A549 (cell line): ENCODE results near the gene ZNF205. TPM values are rescaled to one million over a fixed set of nuclear protein-coding genes. Genes with fewer than 3 reads are reported as not detected.
A peak's percentile ranks its signal among the peaks of the same experiment; 100 is the strongest.
"Not testable (repeated sequence)": the region's sequence is repeated elsewhere in the genome, so short reads cannot be mapped to it uniquely, and the experiment has no call there.

ENCODE experiments used
- ATAC-seq, 2 experiments: fragments of 200-7000 bp in 1 of 2; fragments of >200 bp in 1 of 2; cut with Nextera tagmentation in 1 of 2; cut with Tn5 transposase in 1 of 2; 3 replicates each; pipeline versions ENCODE4 v1.8.0 to v1.9.1; 2018 to 2020; ENCODE audit warnings: mild to moderate bottlenecking in 1 of 2, moderate library complexity in 1 of 2
- CTCF ChIA-PET: fragments of 300-600 bp; sonication (Branson Sonifier 250); formaldehyde crosslinking; extraction: SDS; loops from one replicate; lab custom pipeline; 2021; ENCODE audit warnings: antibody characterized with exemption, inconsistent platforms; lab: Yijun Ruan, JAX
- POLR2A ChIA-PET: fragments of 350-600 bp; formaldehyde crosslinking; extraction: SDS; loops from one replicate; lab custom pipeline; 2021; ENCODE audit warnings: antibody characterized with exemption, inconsistent platforms; lab: Yijun Ruan, JAX
- DNase-seq, 2 experiments: peaks; one replicate each; pipeline versions ENCODE4 v3.0.0 to v3.0.0-alpha.2; 2011 to 2016; ENCODE audit warnings: low read depth in 1 of 2, low spot score in 1 of 2
- FAIRE-seq: peaks from 2 replicates; lab custom pipeline; 2011; peaks lifted over from hg19 to GRCh38; lab: Jason Lieb, UNC
- H3K27ac ChIP-seq, 2 experiments: fragments of >200 bp; sonication (Bioruptor Twin); formaldehyde crosslinking; 3 replicates each; pipeline ENCODE4 v1.5.1; 2016 to 2017
- H3K4me1 ChIP-seq: fragments of >200 bp; sonication (Bioruptor Twin); formaldehyde crosslinking; 3 replicates; pipeline ENCODE4 v1.6.1; 2016
- H3K4me2 ChIP-seq: fragments of >200 bp; sonication (Bioruptor Twin); formaldehyde crosslinking; 3 replicates; pipeline ENCODE4 v1.6.1; 2016
- H3K4me3 ChIP-seq: fragments of >200 bp; sonication (Bioruptor Twin); formaldehyde crosslinking; 3 replicates; pipeline ENCODE4 v1.5.1; 2016
- H3K9me3 ChIP-seq: fragments of >200 bp; sonication (Bioruptor Twin); formaldehyde crosslinking; 3 replicates; pipeline ENCODE4 v1.6.1; 2016
- E2F6 ChIP-seq: IDR thresholded peaks from 2 replicates; pipeline ENCODE4 v1.6.1; 2012; ENCODE audit warnings: low read depth, borderline replicate concordance
- EHMT2 ChIP-seq: fragments of 200-600 bp; sonication (generic); IDR thresholded peaks from 2 replicates; pipeline ENCODE4 v1.6.1; 2016; ENCODE audit warnings: antibody characterized with exemption, low read depth, mild to moderate bottlenecking, moderate library complexity
- ESRRA ChIP-seq: fragments of 150-350 bp; IDR thresholded peaks from 2 replicates; pipeline ENCODE4 v1.6.1; 2014; ENCODE audit warnings: mild to moderate bottlenecking, low read length, borderline replicate concordance
- HDAC2 ChIP-seq: fragments of 200-600 bp; sonication (generic); IDR thresholded peaks from 2 replicates; pipeline ENCODE4 v1.6.1; 2016
- HOXA7 ChIP-seq: fragments of 250-450 bp; sonication (Bioruptor Pico); IDR thresholded peaks from 2 replicates; pipeline ENCODE4 v1.5.0; 2020; ENCODE audit warnings: mild to moderate bottlenecking, moderate library complexity
- JUN ChIP-seq, 2 experiments: fragments of >200 bp; sonication (Bioruptor Twin); formaldehyde crosslinking; IDR thresholded peaks; 2 replicates in 1 of 2; 3 replicates in 1 of 2; pipeline ENCODE4 v1.6.1; 2016 to 2017
- JUNB ChIP-seq: fragments of >200 bp; sonication (Bioruptor Twin); formaldehyde crosslinking; IDR thresholded peaks from 2 replicates; pipeline ENCODE4 v1.6.1; 2016
- MYC ChIP-seq: IDR thresholded peaks from 2 replicates; pipeline ENCODE4 v1.6.1; 2012; ENCODE audit warnings: mild to moderate bottlenecking, inconsistent platforms, low read length, improper control_type of control experiment, borderline replicate concordance
- RARB ChIP-seq: fragments of 250-450 bp; sonication (Bioruptor Pico); IDR thresholded peaks from 2 replicates; pipeline ENCODE4 v1.8.0; 2021; ENCODE audit warnings: mild to moderate bottlenecking, moderate library complexity
- RFX5 ChIP-seq: fragments of 450-650 bp; IDR thresholded peaks from 2 replicates; pipeline ENCODE4 v1.7.1; 2014; ENCODE audit warnings: antibody characterized with exemption, mild to moderate bottlenecking, moderate library complexity
- SREBF2 ChIP-seq: fragments of 450-650 bp; IDR thresholded peaks from 2 replicates; pipeline ENCODE4 v1.6.1; 2014; ENCODE audit warnings: mild to moderate bottlenecking, moderate library complexity
- TP53 ChIP-seq: fragments of 250-450 bp; sonication (Bioruptor Pico); IDR thresholded peaks from 2 replicates; pipeline ENCODE4 v1.5.0; 2021; ENCODE audit warnings: mild to moderate bottlenecking, moderate library complexity
- USF2 ChIP-seq: fragments of 450-650 bp; IDR thresholded peaks from 2 replicates; pipeline ENCODE4 v1.6.1; 2014; ENCODE audit warnings: antibody characterized with exemption
- WGBS: methylation state at CpG from one replicate; pipeline ENCODE4 v1.1.6; 2017; ENCODE audit errors: missing lambda C conversion rate; 5-methylcytosine and 5-hydroxymethylcytosine counted together
- polyA plus RNA-seq, 4 experiments: library from polyadenylated mRNA; depleted of rRNA in 3 of 4; stranded (reverse); fragments of >200 nt; fragmentation: RNase III in 1 of 4; extraction: RNeasy Plus Mini Kit Qiagen cat#74134 plus additional on column Dnase treatment in 1 of 4; gene quantifications; 2 replicates in 3 of 4; 3 replicates in 1 of 4; pipeline ENCODE4 v1.2.3, GENCODE V29; 2011 to 2017
- small RNA-seq, 6 experiments: library from RNA; depleted of rRNA; stranded (forward); fragments of <200 nt; gene quantifications; one replicate each; pipeline ENCODE3, GENCODE V24; 2012
- TF ChIP-seq, protein P1 (sequence below): fragments of 150-350 bp; IDR thresholded peaks from 2 replicates; pipeline ENCODE4 v1.6.1; 2014; ENCODE audit warnings: low read depth, mild to moderate bottlenecking, low read length
- TF ChIP-seq, protein P2 (sequence below): fragments of >200 bp; sonication (Bioruptor Twin); formaldehyde crosslinking; IDR thresholded peaks from 3 replicates; pipeline ENCODE4 v1.5.1; 2016

ZNF205 gene
- polyA plus RNA-seq, 2 of the 4 experiments (the other 2 are of a cell fraction) = 4.3 to 9.6 TPM

DNA sequence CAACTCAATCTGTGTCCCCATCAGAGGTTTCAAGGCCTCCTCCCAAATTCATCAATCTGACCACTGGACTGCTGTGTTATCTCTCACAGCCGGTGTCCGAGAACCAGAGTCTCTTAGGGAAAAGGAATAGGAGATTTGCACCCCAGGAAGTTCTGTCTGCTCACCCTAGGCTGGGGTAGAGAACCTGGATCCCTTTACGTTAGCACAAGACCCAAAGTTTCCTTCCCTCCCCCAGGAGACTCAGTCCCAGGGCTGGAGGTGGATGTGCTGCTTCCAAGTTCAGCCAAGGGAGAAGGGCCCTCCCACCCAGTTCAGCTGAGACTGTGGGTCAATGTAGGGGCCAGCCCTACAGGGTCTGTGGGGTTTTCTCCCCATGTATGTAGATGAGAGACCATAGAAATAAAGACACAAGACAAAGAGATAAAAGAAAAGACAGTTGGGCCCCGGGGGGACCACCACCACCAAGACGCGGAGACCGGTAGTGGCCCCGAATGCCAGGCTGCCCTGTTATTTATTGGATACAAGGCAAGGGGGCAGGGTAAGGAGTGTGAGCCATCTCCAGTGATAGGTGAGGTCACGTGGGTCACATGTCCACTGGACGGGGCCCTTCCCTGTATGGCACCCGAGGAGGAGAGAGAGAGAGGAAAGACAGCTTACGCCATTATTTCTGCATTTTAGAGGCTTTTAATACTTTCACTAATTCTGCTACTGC is 52.9 kb downstream of the ZNF205 start:
- peak overlapping the region; percentile 76 to 81 for H3K27ac ChIP-seq
- peaks cover 3% of the 10 kb centered on the region; the same call in 2 of the 3 replicates for H3K4me1 ChIP-seq
- 76% methylated on average over 12 of the region's 12 CpGs for WGBS
- peak overlapping the region; percentile 90 for H3K4me2 ChIP-seq
- TF ChIP-seq USF2 (peak; percentile 34; the same call in 1 of the 2 replicates), E2F6 (no peak), EHMT2 (no peak)
- H3K4me3 ChIP-seq = peak overlapping the region; percentile 26; the same call in 1 of the 3 replicates
- DNase-seq = no peak
- POLR2A ChIA-PET = no interaction called here
- FAIRE-seq = no peak
- ATAC-seq = no peak
- CTCF ChIA-PET = interaction anchor here (0.9 to 2.4 kb wide), 13 partner anchors 9 to 127 kb away, joined by 3 to 18 read pairs (median 7); no protein-coding TSS in a partner anchor
- H3K9me3 ChIP-seq = no peaks in the 10 kb centered on the region

- TF ChIP-seq, protein P1, sequence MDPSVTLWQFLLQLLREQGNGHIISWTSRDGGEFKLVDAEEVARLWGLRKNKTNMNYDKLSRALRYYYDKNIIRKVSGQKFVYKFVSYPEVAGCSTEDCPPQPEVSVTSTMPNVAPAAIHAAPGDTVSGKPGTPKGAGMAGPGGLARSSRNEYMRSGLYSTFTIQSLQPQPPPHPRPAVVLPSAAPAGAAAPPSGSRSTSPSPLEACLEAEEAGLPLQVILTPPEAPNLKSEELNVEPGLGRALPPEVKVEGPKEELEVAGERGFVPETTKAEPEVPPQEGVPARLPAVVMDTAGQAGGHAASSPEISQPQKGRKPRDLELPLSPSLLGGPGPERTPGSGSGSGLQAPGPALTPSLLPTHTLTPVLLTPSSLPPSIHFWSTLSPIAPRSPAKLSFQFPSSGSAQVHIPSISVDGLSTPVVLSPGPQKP = no peak
- TF ChIP-seq HOXA7 (no peak), MYC (no peak), RARB (CRISPR knock-in tag) (no peak), JUNB (no peak), E2F6 (no peak), RFX5 (no peak), JUN (IDR thresholded peaks at IDR 0.05) (no peak), ESRRA (no peak), TP53 (no peak), HDAC2 (no peak), SREBF2 (no peak)
- TF ChIP-seq, protein P2, sequence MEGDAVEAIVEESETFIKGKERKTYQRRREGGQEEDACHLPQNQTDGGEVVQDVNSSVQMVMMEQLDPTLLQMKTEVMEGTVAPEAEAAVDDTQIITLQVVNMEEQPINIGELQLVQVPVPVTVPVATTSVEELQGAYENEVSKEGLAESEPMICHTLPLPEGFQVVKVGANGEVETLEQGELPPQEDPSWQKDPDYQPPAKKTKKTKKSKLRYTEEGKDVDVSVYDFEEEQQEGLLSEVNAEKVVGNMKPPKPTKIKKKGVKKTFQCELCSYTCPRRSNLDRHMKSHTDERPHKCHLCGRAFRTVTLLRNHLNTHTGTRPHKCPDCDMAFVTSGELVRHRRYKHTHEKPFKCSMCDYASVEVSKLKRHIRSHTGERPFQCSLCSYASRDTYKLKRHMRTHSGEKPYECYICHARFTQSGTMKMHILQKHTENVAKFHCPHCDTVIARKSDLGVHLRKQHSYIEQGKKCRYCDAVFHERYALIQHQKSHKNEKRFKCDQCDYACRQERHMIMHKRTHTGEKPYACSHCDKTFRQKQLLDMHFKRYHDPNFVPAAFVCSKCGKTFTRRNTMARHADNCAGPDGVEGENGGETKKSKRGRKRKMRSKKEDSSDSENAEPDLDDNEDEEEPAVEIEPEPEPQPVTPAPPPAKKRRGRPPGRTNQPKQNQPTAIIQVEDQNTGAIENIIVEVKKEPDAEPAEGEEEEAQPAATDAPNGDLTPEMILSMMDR = no peak
- no peak overlapping the region for H3K27ac ChIP-seq
- POLR2A ChIA-PET = no interaction called here
- no peak overlapping the region for H3K4me3 ChIP-seq
- CTCF ChIA-PET = interaction anchor here (0.6 to 2.4 kb wide), 11 partner anchors 8 to 106 kb away, joined by 3 to 18 read pairs (median 7); no protein-coding TSS in a partner anchor
- FAIRE-seq (no peak), DNase-seq (no peak), ATAC-seq (no peak)
- WGBS = 0% methylated on average over 1 of the region's 1 CpG
- peaks cover 3% of the 10 kb centered on the region; the same call in 2 of the 3 replicates for H3K4me1 ChIP-seq
- H3K9me3 ChIP-seq = no peaks in the 10 kb centered on the region
- H3K4me2 ChIP-seq = no peak overlapping the region
Observed at GRCh38 chr16:3166505-3166886, 54.1 kb downstream of the ZNF205 start.

DNA sequence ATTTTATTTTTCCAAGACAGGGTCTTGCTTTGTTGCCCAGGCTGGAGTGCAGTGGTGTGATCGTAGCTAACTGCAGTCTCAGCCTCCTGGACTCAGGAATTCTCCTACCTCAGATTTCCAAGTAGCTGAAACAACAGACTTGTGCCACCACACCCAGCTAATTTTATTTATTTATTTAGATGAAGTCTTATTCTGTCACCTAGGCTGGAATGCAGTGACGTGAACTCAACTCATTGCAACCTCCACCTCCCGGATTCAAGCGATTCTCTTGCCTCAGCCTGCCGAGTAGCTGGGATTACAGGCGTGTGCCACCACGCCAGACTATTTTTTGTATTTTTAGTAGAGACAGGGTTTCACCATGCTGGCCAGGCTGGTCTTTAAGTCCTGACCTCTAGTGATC is 56.3 kb downstream of the ZNF205 start:
- CTCF ChIA-PET = interaction anchor here (0.8 to 4.0 kb wide), 8 partner anchors 8 to 40 kb away, joined by 4 to 19 read pairs (median 8); no protein-coding TSS in a partner anchor
- not testable (repeated sequence) for ATAC-seq, DNase-seq, H3K4me2 ChIP-seq, H3K27ac ChIP-seq, H3K4me3 ChIP-seq, FAIRE-seq, H3K9me3 ChIP-seq
- peaks cover 15% of the 10 kb centered on the region; the same call in 2 of the 3 replicates for H3K4me1 ChIP-seq
- POLR2A ChIA-PET = interaction anchor here (1.5 kb wide), 1 partner anchor 18 kb away, joined by 3 read pairs; no protein-coding TSS in a partner anchor
- WGBS = 75% methylated on average over 7 of the region's 7 CpGs

Small RNA genes within 50 kb of the gene (small RNA-seq; reads per million reads assigned to genes)
- gene RNU1-22P = 0 to 0.66 (median 0) reads per million in 6 experiments

Other genes with a start within 250 kb of the ZNF205 start
- 22.7 and 23.2 TPM in 2 replicates for gene FLYWCH2, start 229.4 kb upstream of the ZNF205 start, polyA plus RNA-seq (2011; rRNA removed)
- 40.1 to 42.1 TPM (median 41.2 TPM) in 3 replicates for gene FLYWCH2, start 229.4 kb upstream of the ZNF205 start, polyA plus RNA-seq (2017; fragmentation: RNase III; extraction: RNeasy Plus Mini Kit Qiagen cat#74134 plus additional on column Dnase treatment)
- 9.3 and 10.6 TPM in 2 replicates for gene FLYWCH1, start 200.7 kb upstream of the ZNF205 start, polyA plus RNA-seq (2011; rRNA removed)
- 20.5 to 22.5 TPM (median 22.3 TPM) in 3 replicates for gene FLYWCH1, start 200.7 kb upstream of the ZNF205 start, polyA plus RNA-seq (2017; fragmentation: RNase III; extraction: RNeasy Plus Mini Kit Qiagen cat#74134 plus additional on column Dnase treatment)
- gene KREMEN2, start 148.3 kb upstream of the ZNF205 start, polyA plus RNA-seq (2011; rRNA removed) = 0.28 and 0.35 TPM in 2 replicates
- gene KREMEN2, start 148.3 kb upstream of the ZNF205 start, polyA plus RNA-seq (2017; fragmentation: RNase III; extraction: RNeasy Plus Mini Kit Qiagen cat#74134 plus additional on column Dnase treatment) = 1.4 to 1.6 TPM (median 1.5 TPM) in 3 replicates
- 8.0 and 9.0 TPM in 2 replicates for gene PAQR4, start 143.2 kb upstream of the ZNF205 start, polyA plus RNA-seq (2011; rRNA removed)
- 17.5 to 18.6 TPM (median 18.5 TPM) in 3 replicates for gene PAQR4, start 143.2 kb upstream of the ZNF205 start, polyA plus RNA-seq (2017; fragmentation: RNase III; extraction: RNeasy Plus Mini Kit Qiagen cat#74134 plus additional on column Dnase treatment)
- 8.4 and 10.5 TPM in 2 replicates for gene PKMYT1, start 132.1 kb upstream of the ZNF205 start, polyA plus RNA-seq (2011; rRNA removed)
- 50.5 to 55.2 TPM (median 52.5 TPM) in 3 replicates for gene PKMYT1, start 132.1 kb upstream of the ZNF205 start, polyA plus RNA-seq (2017; fragmentation: RNase III; extraction: RNeasy Plus Mini Kit Qiagen cat#74134 plus additional on column Dnase treatment)
- 0.03 and 0.12 TPM in 2 replicates for gene CLDN9, start 99.7 kb upstream of the ZNF205 start, polyA plus RNA-seq (2011; rRNA removed)
- 0.06 to 0.16 TPM (median 0.12 TPM) in 3 replicates for gene CLDN9, start 99.7 kb upstream of the ZNF205 start, polyA plus RNA-seq (2017; fragmentation: RNase III; extraction: RNeasy Plus Mini Kit Qiagen cat#74134 plus additional on column Dnase treatment)
- 0.11 TPM in 1 of 2 replicates, not detected in the other for gene CLDN6, start 94.4 kb upstream of the ZNF205 start, polyA plus RNA-seq (2011; rRNA removed)
- gene CLDN6, start 94.4 kb upstream of the ZNF205 start, polyA plus RNA-seq (2017; fragmentation: RNase III; extraction: RNeasy Plus Mini Kit Qiagen cat#74134 plus additional on column Dnase treatment) = 0.13 to 0.25 TPM (median 0.20 TPM) in 3 replicates
- 89.0 and 111 TPM in 2 replicates for gene TNFRSF12A, start 92.2 kb upstream of the ZNF205 start, polyA plus RNA-seq (2011; rRNA removed)
- gene TNFRSF12A, start 92.2 kb upstream of the ZNF205 start, polyA plus RNA-seq (2017; fragmentation: RNase III; extraction: RNeasy Plus Mini Kit Qiagen cat#74134 plus additional on column Dnase treatment) = 295 to 325 TPM (median 314 TPM) in 3 replicates
- 46.4 and 60.3 TPM in 2 replicates for gene HCFC1R1, start 88.6 kb upstream of the ZNF205 start, polyA plus RNA-seq (2011; rRNA removed)
- gene HCFC1R1, start 88.6 kb upstream of the ZNF205 start, polyA plus RNA-seq (2017; fragmentation: RNase III; extraction: RNeasy Plus Mini Kit Qiagen cat#74134 plus additional on column Dnase treatment) = 131 to 199 TPM (median 179 TPM) in 3 replicates
- 31.8 and 32.5 TPM in 2 replicates for gene THOC6, start 88.6 kb upstream of the ZNF205 start, polyA plus RNA-seq (2011; rRNA removed)
- gene THOC6, start 88.6 kb upstream of the ZNF205 start, polyA plus RNA-seq (2017; fragmentation: RNase III; extraction: RNeasy Plus Mini Kit Qiagen cat#74134 plus additional on column Dnase treatment) = 48.7 to 56.5 TPM (median 53.2 TPM) in 3 replicates
- not detected in 2 replicates for gene BICDL2, start 75.6 kb upstream of the ZNF205 start, polyA plus RNA-seq (2011; rRNA removed)
- gene BICDL2, start 75.6 kb upstream of the ZNF205 start, polyA plus RNA-seq (2017; fragmentation: RNase III; extraction: RNeasy Plus Mini Kit Qiagen cat#74134 plus additional on column Dnase treatment) = not detected in 3 replicates
- 0.03 and 0.04 TPM in 2 replicates for gene MMP25, start 66.0 kb upstream of the ZNF205 start, polyA plus RNA-seq (2011; rRNA removed)
- gene MMP25, start 66.0 kb upstream of the ZNF205 start, polyA plus RNA-seq (2017; fragmentation: RNase III; extraction: RNeasy Plus Mini Kit Qiagen cat#74134 plus additional on column Dnase treatment) = 0.25 to 0.31 TPM (median 0.25 TPM) in 3 replicates
- 8.9 and 12.4 TPM in 2 replicates for gene IL32, start 46.9 kb upstream of the ZNF205 start, polyA plus RNA-seq (2011; rRNA removed)
- gene IL32, start 46.9 kb upstream of the ZNF205 start, polyA plus RNA-seq (2017; fragmentation: RNase III; extraction: RNeasy Plus Mini Kit Qiagen cat#74134 plus additional on column Dnase treatment) = 18.8 to 32.0 TPM (median 20.2 TPM) in 3 replicates
- gene ZSCAN10, start 13.3 kb upstream of the ZNF205 start, polyA plus RNA-seq (2011; rRNA removed) = 0.08 and 0.09 TPM in 2 replicates
- gene ZSCAN10, start 13.3 kb upstream of the ZNF205 start, polyA plus RNA-seq (2017; fragmentation: RNase III; extraction: RNeasy Plus Mini Kit Qiagen cat#74134 plus additional on column Dnase treatment) = not detected in 3 replicates
- gene ZNF213, start 22.4 kb downstream of the ZNF205 start, polyA plus RNA-seq (2011; rRNA removed) = 0.72 and 1.8 TPM in 2 replicates
- 5.9 to 6.2 TPM (median 6.1 TPM) in 3 replicates for gene ZNF213, start 22.4 kb downstream of the ZNF205 start, polyA plus RNA-seq (2017; fragmentation: RNase III; extraction: RNeasy Plus Mini Kit Qiagen cat#74134 plus additional on column Dnase treatment)
- gene OR1F1, start 75.6 kb downstream of the ZNF205 start, polyA plus RNA-seq (2011; rRNA removed) = 1.3 and 1.6 TPM in 2 replicates
- 0.20 to 0.34 TPM (median 0.31 TPM) in 3 replicates for gene OR1F1, start 75.6 kb downstream of the ZNF205 start, polyA plus RNA-seq (2017; fragmentation: RNase III; extraction: RNeasy Plus Mini Kit Qiagen cat#74134 plus additional on column Dnase treatment)
- 7.4 and 7.5 TPM in 2 replicates for gene ZNF200, start 122.6 kb downstream of the ZNF205 start, polyA plus RNA-seq (2011; rRNA removed)
- 6.5 to 6.9 TPM (median 6.7 TPM) in 3 replicates for gene ZNF200, start 122.6 kb downstream of the ZNF205 start, polyA plus RNA-seq (2017; fragmentation: RNase III; extraction: RNeasy Plus Mini Kit Qiagen cat#74134 plus additional on column Dnase treatment)
- 0.04 TPM in 1 of 2 replicates, not detected in the other for gene MEFV, start 144.0 kb downstream of the ZNF205 start, polyA plus RNA-seq (2011; rRNA removed)
- not detected in 3 replicates for gene MEFV, start 144.0 kb downstream of the ZNF205 start, polyA plus RNA-seq (2017; fragmentation: RNase III; extraction: RNeasy Plus Mini Kit Qiagen cat#74134 plus additional on column Dnase treatment)
- gene ZNF263, start 170.9 kb downstream of the ZNF205 start, polyA plus RNA-seq (2011; rRNA removed) = 20.9 and 38.4 TPM in 2 replicates
- 24.3 to 24.8 TPM (median 24.4 TPM) in 3 replicates for gene ZNF263, start 170.9 kb downstream of the ZNF205 start, polyA plus RNA-seq (2017; fragmentation: RNase III; extraction: RNeasy Plus Mini Kit Qiagen cat#74134 plus additional on column Dnase treatment)
- 3.0 and 4.3 TPM in 2 replicates for gene TIGD7, start 192.8 kb downstream of the ZNF205 start, polyA plus RNA-seq (2011; rRNA removed)
- gene TIGD7, start 192.8 kb downstream of the ZNF205 start, polyA plus RNA-seq (2017; fragmentation: RNase III; extraction: RNeasy Plus Mini Kit Qiagen cat#74134 plus additional on column Dnase treatment) = 1.8 to 2.1 TPM (median 1.9 TPM) in 3 replicates
- gene ZNF75A, start 192.9 kb downstream of the ZNF205 start, polyA plus RNA-seq (2011; rRNA removed) = 27.3 and 28.8 TPM in 2 replicates
- 16.6 to 19.2 TPM (median 18.5 TPM) in 3 replicates for gene ZNF75A, start 192.9 kb downstream of the ZNF205 start, polyA plus RNA-seq (2017; fragmentation: RNase III; extraction: RNeasy Plus Mini Kit Qiagen cat#74134 plus additional on column Dnase treatment)
- gene OR2C1, start 243.3 kb downstream of the ZNF205 start, polyA plus RNA-seq (2011; rRNA removed) = not detected in 2 replicates
- not detected in 3 replicates for gene OR2C1, start 243.3 kb downstream of the ZNF205 start, polyA plus RNA-seq (2017; fragmentation: RNase III; extraction: RNeasy Plus Mini Kit Qiagen cat#74134 plus additional on column Dnase treatment)